ENCODE measurements around the gene SHISA7.

Gene SHISA7

DNA sequence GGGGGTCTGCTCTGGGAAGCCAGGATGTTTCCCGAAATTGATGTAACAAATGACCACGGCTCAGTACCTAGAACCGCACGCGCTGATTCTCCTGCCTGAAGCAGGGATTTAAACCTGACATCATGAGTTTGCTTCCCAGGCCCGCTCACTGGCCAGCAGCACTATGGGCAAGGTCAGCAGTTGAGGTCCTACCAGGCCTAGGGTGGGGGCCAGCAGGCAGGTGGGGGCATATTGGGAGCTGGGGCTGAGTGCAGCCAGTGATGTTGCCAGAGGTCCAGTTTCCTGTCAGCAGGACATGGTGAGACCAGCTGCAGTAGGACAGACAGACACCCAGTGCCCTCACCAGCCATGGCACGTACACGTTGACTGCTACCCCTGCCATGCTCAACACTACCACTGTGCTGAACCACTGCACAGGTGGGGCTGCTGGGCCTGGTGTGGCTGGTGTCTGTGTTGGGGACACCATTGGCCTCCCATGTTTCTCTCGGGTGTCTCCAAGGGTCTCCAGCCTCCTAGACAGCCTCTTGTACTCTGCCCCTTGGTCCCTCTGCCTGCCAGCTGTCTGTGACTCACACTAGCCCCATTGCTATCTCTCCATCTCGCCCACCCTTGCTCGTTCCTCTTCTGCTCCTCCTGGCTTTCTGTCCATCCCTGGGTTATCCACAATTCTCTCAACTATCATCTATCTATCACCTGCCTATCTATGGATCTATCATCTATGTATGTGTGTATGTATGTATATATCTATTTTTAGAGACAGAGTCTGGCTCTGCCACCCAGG is 22.6 kb upstream of the SHISA7 start:
- in situ Hi-C loops (cut with HindIII; ENCODE audit: low pct_ligation_motif_present, low pct_unique_long_range_greater_than_20kb, low sequenced_read_pairs), result no loop called here
- no peak for DNase-seq

GRCh38 chr19:55464662-55465054 is 21.6 kb upstream of the SHISA7 start, which contains the start of gene C19orf85:
C19orf85 (minus strand) TSS chr19:55464751; CDS start chr19:55464554, 197 bp downstream.
- DNase-seq, result no peak

DNA sequence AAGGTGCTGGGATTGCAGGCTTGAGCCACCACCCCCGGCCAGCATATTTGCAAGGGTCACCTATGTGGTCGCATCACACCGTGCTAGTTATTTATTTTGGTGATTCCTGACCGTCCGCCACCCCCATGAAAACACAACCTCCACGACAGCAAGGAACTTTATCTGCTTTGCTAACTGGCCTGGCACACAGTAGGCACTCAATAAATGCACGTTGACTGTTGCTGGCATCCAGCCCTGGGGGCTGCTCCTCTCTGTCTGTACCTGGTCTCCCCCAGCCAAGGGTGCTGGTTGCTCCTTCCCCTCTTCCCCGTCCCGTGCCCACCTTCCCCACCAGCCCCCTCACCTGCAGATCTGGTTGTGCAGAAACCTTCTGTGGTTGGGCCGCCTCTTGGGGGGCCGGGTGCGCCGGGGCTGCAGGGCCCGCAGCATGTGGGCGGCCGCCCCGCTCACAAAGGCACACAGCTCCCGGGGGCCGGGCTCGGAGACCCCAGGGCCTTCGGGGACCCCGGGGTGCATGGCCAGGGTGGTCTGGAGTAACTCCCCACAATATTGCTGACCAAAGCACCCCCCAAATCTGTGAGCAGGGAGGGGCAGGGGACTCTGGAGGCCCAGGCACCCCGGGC is 21.1 kb upstream of the SHISA7 start:
- in situ Hi-C loops (cut with HindIII; ENCODE audit: low pct_ligation_motif_present, low pct_unique_long_range_greater_than_20kb, low sequenced_read_pairs), result no loop called here
- DNase-seq, result no peak

More at GRCh38 chr19:55464662-55465054, 21.6 kb upstream of the SHISA7 start, which contains the start of gene C19orf85:
- in situ Hi-C loops (cut with HindIII; ENCODE audit: low pct_ligation_motif_present, low pct_unique_long_range_greater_than_20kb, low sequenced_read_pairs), result no loop called here

DNA sequence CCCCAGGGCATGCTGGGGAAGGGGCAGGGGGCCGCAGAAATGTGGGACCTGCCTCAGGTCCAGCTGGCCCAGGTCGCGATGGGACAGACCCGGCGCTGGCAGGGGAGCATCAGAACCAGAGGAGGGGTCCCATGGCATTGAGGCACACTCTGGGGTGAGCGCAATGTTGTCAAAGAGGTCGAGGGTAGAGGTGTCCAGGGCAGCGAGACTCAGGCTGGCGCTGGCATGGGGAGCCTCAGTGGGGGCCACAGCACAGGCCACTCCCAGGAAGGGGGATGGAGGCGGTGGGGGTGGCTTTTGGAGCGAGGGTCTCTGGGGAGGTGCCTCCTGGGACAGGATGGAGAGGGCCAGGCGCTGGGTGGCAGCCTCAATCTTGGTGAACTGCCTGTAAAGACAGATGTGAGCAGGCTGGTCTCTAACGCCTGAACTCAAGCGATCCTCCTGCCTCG is 20.5 kb upstream of the SHISA7 start:
- no peak for DNase-seq
- in situ Hi-C loops (cut with HindIII; ENCODE audit: low pct_ligation_motif_present, low pct_unique_long_range_greater_than_20kb, low sequenced_read_pairs), result no loop called here

DNA sequence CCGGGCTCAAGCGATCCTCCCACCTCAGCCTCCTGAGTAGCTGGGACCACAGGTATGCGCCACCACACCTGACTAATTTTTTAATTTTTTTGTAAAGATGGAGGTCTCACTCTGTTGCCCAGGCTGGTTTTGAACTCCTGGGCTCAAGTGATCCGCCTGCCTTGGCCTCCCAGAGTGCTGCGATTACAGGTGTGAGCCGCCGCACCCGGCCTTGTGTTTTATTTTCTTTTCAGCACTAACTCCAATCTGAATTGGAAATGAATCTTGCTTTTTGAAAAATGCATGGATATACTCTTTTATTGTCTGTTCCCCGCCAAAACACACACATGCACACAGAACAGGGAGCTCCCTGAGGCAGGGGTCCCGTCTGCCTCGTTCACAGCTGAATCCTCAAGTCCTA is 19.6 kb upstream of the SHISA7 start:
- in situ Hi-C loops (cut with HindIII; ENCODE audit: low pct_ligation_motif_present, low pct_unique_long_range_greater_than_20kb, low sequenced_read_pairs), result no loop called here
- DNase-seq, result no peak

GRCh38 chr19:55461974-55462626 is 19.0 kb upstream of the SHISA7 start:
- in situ Hi-C loops (cut with HindIII; ENCODE audit: low pct_ligation_motif_present, low pct_unique_long_range_greater_than_20kb, low sequenced_read_pairs), result no loop called here
- DNase-seq, result peak; percentile 45

GRCh38 chr19:55461259-55461973 is 18.3 kb upstream of the SHISA7 start, which contains the start of gene ISOC2:
ISOC2 (minus strand) TSS chr19:55461642; CDS start chr19:55456486, 5,156 bp downstream.
- DNase-seq, result peak; percentile 98
- in situ Hi-C loops (cut with HindIII; ENCODE audit: low pct_ligation_motif_present, low pct_unique_long_range_greater_than_20kb, low sequenced_read_pairs), result no loop called here

DNA sequence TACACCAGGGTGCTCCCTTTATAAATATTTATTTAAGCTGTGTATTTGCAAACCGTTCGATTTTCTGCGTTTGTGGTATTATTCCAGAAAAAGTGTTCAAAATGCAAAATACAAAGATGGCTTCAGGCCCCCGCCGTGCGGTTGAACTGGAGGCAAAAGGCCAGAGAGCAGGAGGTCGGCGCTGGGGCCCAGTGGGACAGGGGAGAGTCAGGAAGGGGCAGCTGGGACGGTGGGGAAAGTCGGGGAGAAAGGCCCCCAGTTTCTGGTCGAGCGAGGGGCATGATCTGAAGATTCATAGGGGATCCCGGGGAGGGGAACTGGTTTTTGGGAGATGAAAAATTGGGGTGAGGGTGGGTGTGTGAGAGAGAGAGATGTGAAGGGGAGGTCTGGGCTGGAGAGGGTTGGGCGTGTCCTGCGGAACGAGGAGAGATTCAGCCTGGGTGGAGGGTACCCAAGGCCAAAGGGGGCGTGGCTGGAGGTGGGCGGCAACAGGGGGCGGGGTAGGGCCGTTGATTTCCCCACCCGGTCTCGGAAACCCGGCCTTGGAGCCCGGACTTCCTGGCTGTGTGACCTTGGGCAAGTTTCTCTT is 17.7 kb upstream of the SHISA7 start:
- in situ Hi-C loops (cut with HindIII; ENCODE audit: low pct_ligation_motif_present, low pct_unique_long_range_greater_than_20kb, low sequenced_read_pairs), result no loop called here
- DNase-seq, result peak; percentile 39

- in situ Hi-C loops (cut with HindIII; ENCODE audit: low pct_ligation_motif_present, low pct_unique_long_range_greater_than_20kb, low sequenced_read_pairs), result no loop called here
- no peak for DNase-seq
Observed at GRCh38 chr19:55459950-55460657, 17.0 kb upstream of the SHISA7 start.

DNA sequence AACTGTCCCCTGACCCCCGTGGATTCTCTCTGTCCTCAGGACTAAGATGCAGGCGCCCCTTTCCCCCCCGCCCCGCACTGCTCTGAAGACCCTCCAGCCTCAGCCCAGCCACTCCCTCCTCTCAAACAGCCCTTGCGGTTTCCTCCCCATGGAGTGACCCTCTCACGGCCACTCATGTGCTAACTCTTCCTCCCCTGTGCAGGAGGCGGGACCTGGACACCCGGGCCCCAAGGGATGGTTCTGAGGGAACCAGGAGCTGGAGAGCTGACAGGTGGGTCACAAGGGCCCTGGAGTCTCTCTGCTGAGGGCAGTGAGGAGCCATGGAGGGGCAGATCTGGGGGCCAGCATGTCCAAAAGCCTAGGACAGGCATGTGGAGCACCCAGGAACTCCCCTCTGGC is 16.4 kb upstream of the SHISA7 start:
- in situ Hi-C loops (cut with HindIII; ENCODE audit: low pct_ligation_motif_present, low pct_unique_long_range_greater_than_20kb, low sequenced_read_pairs), result no loop called here
- no peak for DNase-seq

GRCh38 chr19:55457683-55458457 is 14.8 kb upstream of the SHISA7 start:
- in situ Hi-C loops (cut with HindIII; ENCODE audit: low pct_ligation_motif_present, low pct_unique_long_range_greater_than_20kb, low sequenced_read_pairs), result no loop called here
- no peak for DNase-seq

- in situ Hi-C loops (cut with HindIII; ENCODE audit: low pct_ligation_motif_present, low pct_unique_long_range_greater_than_20kb, low sequenced_read_pairs), result no loop called here
- no peak for DNase-seq
Observed at GRCh38 chr19:55456347-55456746, 13.2 kb upstream of the SHISA7 start.

- in situ Hi-C loops (cut with HindIII; ENCODE audit: low pct_ligation_motif_present, low pct_unique_long_range_greater_than_20kb, low sequenced_read_pairs), result no loop called here
- DNase-seq, result no peak
Observed at GRCh38 chr19:55455576-55456235, 12.6 kb upstream of the SHISA7 start.

GRCh38 chr19:55454787-55455243 is 11.7 kb upstream of the SHISA7 start:
- DNase-seq, result peak; percentile 45
- in situ Hi-C loops (cut with HindIII; ENCODE audit: low pct_ligation_motif_present, low pct_unique_long_range_greater_than_20kb, low sequenced_read_pairs), result no loop called here

DNA sequence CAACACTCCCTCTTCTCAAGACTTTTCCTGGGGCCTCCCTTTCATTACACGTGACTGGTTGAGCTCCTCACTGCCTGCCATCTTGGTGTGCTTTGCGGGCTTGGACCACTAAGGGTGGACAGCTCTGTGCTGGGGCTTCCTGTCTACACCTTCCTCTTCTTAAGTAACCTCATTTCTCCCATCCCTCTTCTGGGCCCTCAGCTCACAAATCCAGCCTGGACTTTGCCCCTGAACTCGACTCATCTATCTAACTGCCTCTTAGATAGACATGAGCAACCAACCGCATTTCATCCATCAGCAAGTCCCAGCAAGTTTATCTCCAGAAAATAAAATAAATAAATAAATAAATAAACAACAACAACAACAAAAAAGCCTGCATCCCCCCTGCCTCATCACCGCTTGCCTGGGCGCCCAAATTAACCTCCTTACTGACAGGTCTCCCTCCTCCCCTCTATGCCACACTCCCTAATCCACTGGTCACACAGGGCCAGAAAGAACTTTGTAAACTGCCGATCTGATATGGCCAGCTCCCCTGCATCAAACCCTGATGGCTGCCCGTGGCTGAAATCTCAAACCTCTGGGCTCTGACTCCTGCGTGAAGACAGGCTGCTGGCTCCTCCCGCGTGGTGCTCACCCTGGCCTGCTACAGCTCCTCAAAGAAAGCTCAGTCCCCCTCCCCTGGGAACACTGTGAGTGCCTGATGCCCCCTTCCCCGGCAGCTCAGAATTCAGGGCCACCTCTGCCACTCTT is 10.6 kb upstream of the SHISA7 start:
- no peak for DNase-seq
- in situ Hi-C loops (cut with HindIII; ENCODE audit: low pct_ligation_motif_present, low pct_unique_long_range_greater_than_20kb, low sequenced_read_pairs), result no loop called here

GRCh38 chr19:55452749-55453346 is 9.7 kb upstream of the SHISA7 start:
- DNase-seq, result no peak
- in situ Hi-C loops (cut with HindIII; ENCODE audit: low pct_ligation_motif_present, low pct_unique_long_range_greater_than_20kb, low sequenced_read_pairs), result no loop called here
